M059J (cell line): ENCODE results near the gene SLC10A7. TPM values are rescaled to one million over a fixed set of nuclear protein-coding genes. Genes with fewer than 3 reads are reported as not detected.

Source experiments
- DNase-seq: peaks from one replicate; pipeline ENCODE4 v3.0.0-alpha.2; 2012; ENCODE audit warnings: low read depth
- total RNA-seq: library from RNA; depleted of rRNA; stranded (reverse); fragments of >200 nt; shearing (Covaris generic); gene quantifications from 2 replicates; pipeline ENCODE4 v1.2.3, GENCODE V29; 2014

SLC10A7 gene
- total RNA-seq, 1 experiment from 2014 or later = 10.3 TPM

DNA sequence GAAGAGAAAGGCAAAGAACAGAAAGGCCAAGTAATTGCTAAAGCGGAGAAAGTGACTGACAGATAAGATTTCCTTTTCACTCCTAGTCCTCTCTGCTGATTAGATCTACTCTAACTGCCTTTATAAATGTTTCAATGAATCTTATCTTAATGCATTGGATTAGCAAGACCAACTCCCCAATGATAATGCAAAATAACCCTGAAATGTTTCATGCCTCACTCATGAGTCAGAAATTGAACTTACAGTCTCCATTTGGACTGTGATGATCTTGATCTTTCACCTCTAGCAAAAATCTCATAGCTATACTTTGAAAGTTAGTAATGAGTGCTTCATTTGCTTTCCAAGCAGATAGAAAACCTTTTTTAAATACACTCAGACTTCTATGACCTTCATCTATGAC is 26.5 kb downstream of the SLC10A7 start:
- DNase-seq = peak; percentile 42

DNA sequence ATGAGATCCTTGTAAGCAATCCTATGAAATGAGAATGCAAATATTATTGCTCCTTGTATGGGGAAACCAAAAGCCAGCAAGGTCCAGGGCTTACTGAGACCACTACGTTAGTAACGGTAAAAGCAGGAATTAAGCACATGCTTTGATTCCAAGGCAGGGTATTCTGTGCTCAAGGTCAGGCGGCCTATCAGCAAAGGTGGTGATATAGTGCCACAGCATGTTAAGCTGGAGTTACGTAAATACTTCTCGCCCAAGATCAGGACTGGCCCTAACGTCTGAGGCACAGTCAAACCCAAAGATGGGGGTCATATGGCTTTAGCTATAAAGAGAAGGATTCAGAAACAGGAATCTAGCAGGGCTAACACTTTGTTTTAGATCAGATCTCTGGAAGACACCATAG is 27.6 kb downstream of the SLC10A7 start:
- no peak for DNase-seq

DNA sequence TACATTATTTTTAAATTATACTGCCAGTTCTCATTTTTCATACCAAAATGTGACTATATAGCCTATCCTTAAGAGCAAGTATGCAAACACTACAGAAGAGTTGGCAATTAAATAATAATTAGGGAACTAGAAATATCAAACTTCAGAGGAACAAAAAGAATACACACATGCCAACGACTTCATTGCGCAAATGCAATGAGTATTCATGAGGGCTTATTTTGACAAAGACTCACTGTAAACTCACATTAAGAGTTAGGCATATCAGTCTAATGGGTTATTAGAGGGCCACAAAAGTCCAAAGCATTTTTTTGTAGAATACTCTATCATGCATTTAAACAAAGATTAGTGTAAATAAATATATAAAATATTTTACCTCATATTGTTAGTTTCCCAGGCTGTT is 31.6 kb downstream of the SLC10A7 start:
- no peak for DNase-seq

DNA sequence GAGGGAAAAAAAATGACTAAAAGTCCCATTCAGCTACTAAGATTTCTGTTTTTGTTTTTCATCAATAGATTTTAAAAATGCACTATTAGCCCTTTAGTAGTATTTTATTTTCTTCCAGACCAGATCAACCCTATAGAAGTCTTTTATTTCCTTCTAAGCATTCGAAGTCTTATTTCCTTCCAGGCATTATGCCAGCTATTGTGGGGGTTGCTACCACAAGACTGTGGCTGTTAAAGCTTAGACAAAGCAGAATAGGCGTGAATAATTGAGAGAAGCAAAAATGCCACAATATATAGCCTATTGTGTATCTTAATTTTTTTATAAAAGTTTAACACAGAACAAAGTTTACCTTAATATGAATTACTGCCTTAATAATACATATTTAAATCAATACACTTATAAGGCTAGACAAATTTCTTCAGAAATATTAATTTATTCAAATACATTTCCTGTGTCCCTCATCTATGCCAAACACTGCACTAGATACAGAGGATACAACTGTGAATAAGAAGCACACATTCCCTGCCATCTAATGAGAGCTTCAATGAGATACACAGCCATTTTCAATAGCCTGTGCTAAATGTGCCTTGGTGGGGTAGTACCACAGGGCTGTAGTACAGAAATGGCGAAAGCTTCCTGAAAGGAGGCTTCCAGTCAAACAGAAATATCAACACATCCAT is 33.1 kb downstream of the SLC10A7 start:
- peak; percentile 35 for DNase-seq

DNA sequence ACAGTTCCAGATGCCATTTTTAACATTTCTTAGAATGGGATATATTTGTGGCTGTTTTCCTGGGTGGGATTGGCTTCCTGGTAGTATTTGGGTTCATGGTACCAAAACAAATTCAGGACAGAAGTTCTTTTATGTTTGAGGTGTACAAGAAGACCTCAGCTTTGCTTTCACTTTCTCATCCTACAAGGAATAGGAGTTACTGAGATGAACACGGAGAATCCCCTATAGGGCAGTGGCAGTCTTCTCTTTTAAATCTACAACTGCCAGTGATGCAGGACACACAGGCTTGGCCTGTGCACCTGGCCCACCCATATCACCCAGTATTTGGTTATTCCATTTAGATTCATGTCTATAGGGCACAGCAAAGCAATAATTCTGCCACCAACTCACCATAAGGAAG is 35.2 kb downstream of the SLC10A7 start:
- DNase-seq = no peak

DNA sequence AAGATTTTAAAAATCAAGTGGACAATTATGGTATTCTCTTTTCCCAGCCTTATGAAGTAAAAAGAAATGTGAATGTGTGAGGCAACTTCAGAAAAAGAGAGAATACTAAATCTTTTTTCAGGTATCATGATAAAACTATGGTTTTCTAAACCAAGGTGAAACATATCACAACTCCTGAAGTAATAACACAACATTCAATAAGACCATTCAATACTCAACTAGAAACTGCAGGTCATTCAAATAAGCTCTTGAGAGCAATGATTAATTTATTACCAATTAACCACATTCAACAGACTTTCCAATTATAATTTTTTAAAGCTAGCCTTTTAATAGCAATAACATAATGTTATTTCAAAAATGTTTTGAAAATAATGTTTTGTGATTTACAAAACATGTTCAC is 35.8 kb downstream of the SLC10A7 start:
- DNase-seq = no peak

DNA sequence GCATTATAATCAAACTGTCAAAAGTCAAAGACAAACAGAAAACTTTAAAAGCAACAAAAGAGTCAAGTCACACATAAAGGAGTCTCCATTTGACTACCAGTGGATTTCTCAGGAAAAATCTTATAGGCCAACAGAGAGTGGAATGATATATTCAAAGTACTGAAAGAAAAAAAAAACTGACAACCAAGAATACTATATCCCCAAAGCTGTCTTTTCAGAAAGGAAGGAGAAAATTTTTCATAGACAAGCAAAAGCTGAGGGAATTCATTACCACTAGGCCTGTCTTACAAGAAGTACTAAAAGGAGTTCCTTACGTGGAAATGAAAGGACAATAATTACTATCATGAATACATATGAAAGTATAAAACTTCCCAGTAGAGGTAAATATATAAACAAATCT is 39.0 kb downstream of the SLC10A7 start:
- no peak for DNase-seq

DNA sequence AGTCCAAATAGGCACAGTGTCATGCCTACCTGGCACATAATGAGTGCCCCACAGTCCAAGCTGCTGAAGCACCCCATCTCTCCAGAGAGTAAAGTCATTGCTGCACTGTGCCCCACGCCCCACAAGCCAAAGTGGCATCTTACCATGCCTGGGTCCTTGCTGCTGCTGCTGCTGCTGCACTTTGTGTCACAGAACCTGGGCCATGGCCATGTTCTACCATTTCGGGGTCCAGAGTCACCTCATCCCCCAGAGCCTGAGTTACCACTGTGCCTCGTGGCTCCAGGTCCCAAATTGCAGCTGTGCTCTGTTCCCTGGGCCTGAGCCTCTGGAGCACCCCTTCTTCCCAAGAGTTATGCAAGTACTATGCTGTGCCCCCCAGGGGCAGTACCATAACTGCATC is 40.5 kb downstream of the SLC10A7 start:
- DNase-seq = no peak

DNA sequence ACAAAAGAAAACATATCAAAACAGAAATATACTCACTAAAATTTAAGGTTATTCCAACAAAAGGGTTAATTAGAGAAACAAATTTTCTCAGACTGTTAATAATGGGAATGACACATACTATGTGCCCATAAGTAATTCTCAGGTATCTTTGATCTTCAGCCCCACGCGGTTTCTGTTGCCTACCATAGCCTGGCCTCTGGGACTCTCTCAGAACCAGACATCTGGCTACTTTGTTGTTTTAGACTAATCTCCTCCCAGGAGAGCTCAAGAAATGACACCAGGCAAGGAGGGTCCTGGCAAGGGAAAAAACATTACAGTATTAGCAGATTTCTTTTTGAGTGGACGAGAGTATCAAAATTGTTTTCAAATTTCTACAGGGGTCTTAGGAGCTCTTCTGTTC is 43.7 kb downstream of the SLC10A7 start:
- DNase-seq = no peak

DNA sequence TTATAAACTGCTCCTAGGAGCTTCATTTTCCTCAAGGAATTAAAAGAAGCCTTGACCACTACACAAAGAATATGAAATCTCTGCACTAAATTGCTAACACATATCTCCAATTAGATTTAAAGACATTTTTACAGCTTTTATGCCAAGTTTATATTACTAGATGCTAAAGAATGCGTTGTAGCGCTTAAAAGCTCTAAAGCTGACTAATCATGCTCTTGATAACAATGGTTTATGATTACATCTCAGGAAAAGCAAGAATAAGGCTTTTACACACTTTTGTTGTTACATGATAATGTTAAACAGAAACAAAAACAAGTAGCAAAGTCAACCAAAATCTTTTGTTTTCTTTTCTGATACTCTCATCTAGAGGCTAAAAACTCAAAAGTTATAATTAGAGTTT is 44.7 kb downstream of the SLC10A7 start:
- DNase-seq = peak; percentile 5

DNA sequence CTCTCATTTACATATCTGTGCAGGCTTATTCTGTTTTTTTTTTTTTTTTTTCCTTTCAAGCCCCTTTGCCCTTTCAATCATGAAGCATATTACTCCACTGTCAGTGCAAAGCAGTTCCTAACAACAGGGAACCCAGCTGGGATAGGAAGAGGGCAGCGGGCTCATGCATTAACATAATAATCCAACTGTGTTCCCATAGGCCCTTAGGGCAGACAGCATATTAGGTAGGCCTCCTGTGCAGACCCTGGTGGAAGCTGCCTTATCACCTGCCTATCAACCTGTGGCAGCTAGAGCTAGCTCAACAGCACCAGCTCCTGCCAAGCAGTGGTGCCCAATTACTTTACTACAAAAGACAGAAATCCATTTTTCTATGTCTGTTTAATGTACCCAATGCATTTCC is 49.3 kb downstream of the SLC10A7 start:
- no peak for DNase-seq

DNA sequence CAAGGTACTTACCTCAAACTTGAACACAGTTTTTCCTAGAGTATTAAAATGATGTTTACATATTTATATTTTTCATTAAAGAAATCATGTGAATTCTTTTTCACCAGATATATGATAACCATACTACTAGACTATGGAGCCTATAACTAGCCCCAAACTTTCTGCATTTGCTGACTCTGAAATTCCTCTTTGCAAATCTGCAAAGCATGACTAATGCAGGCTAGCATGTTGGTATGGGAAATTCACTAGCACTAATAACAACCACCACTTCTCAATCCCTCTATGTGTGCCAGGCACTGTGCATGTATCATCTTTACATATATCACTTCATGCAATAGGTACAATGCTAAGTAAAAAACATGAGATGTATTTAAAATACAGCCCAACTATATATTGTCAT is 51.1 kb downstream of the SLC10A7 start:
- DNase-seq = no peak

DNA sequence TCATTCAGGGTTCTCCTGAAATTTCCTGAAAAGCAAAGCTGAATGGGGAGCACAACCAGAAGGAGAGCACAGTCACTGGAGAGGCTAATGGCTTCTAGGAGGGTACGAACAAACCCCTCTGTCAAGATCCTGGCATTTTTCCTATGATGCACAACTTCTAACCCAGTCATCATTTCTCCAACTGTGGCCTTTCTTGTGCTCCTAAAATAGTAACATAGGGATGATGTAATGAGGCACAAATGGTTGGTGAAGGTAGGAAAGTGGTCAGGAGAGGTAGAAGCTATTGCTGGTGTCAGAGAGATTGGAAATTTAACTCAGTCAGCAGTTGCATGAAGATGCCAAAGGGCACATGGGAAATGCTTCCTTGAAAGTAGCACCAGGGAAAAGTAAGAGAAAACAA is 52.7 kb downstream of the SLC10A7 start:
- no peak for DNase-seq

DNA sequence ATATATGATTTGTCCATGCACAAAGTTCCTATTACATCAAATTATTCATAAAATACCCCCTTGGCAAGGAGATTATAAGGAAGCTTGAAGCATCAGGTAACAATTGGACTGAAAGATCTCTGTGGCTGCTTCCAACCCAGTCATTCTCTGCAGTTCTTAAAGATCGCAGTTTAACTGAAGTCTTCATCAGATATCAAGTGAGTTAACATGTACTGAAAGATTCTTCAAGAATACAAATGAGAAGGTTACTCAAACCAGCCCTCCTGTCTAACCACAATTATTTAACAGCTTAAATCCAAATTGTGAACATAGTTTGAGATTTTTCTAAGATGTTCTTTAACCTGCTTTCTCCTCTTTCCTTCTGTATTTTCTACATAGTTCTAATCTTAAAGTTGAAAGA is 56.1 kb downstream of the SLC10A7 start:
- no peak for DNase-seq

DNA sequence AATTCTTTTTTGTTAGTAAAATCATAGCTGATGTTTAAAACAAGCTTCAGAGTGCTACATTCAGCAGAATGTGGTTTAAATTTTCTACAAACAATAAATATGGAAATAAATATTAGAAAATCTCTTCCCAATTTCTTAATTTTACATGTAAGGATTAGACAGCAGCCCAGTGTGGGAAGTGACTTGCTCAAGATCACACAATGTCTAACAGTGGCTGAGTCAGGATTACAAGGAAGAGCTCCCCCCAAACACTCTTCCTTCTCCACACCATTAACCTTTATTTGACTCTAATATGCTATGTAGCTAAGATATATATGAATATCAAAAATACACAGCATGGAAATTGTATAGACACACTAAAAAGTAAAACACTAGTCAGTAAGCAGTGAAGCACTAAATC is 59.5 kb downstream of the SLC10A7 start:
- no peak for DNase-seq

DNA sequence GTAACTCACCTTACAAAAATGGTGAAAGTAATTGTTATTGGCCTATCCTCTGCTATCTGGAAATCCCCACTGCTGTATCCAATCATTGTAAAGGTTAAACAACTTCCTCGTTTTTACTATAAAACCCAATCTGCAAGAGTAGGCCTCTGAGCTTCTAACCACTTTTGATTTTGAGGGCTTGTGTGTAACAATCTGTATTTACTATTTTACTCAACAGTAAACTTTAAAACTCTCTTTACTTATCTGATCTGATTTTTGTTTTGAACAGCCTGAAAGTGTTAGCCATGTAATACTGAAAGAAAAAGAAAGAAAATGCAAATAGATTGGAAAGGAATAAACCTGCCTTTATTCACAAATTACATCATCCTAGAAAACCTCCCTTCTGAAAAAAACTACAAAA is 63.1 kb downstream of the SLC10A7 start:
- DNase-seq = no peak

DNA sequence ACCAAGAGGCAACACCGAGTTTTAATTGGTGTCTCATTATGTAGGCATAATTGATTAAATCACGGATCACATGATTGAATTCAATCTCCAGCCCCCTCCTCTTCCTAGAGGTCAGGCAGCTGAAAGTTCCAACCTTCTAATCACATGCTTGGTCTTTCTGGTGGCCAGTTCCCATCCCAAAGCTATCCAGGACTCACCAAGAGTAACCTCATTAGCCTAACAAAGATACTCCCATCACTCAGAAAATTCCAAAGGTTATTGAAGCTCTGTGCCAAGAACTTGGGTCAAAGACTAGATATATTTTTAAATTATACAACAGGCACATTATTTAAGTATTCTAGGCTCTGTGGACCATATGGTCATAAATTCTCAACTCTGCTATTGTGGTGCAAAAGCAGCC is 65.1 kb downstream of the SLC10A7 start:
- DNase-seq = no peak

DNA sequence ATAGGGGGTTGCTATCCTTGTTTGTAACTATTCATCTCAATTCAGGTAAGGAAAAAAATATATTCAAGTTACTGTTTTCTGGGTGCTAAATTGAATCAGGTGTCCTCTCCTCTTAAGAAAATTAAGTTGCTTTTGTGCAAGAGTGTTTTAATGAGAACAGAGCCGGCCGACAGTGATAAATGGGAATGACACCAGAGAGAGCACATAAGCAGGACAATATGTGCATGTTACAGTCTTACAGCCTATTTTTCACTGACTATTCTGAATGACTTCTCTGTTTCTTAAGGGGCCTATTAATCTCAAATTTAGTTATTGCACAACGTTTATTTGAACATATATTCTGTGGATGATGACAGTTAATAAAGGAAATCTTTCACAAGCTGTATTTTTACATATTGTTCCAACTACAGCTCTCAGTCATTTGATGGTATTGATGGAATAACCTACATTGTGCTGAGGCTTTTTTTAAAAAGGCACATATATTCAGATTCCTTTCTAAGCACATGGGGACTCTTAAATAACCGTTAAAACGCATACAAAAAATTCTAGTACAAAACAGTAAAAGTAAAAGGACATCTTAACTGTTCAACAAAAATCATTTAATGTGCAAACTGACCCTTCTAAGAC is 68.4 kb downstream of the SLC10A7 start:
- DNase-seq = no peak

DNA sequence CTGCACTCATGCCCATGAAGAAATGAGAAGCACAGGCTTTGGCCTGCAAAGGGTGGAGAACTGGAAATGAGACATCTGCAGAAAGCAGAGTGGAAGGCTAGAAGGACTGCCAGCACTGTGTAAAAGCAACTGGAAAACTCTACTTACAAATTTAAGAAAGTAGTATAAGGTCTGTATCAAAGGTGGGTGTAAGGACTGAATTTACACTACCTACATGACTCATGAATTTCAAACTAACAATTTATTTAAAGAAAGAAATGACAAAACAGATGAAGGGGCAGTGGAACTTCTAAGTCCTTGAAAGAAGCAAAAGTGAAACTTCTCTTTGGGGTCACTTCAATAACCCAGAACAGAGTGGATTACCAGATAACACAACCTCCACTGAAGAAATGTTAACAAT is 71.2 kb downstream of the SLC10A7 start:
- peak; percentile 9 for DNase-seq

DNA sequence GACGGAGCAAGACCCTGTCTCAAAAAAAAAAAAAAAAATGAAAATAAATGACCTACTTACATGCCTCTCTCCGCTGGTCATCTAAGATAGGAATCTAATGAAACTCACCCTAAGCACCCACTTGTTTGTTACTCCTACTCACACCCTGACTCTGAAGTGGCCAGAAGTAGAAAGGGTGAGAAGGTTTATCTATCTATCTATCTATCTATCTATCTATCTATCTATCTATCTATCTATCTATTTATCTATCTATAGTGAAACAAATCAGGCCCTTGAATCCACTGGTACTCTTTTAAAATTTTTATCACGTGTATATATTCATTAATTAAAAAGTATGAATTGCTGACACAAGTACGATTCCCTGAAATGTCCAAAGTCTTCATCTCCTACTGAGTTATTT is 75.2 kb downstream of the SLC10A7 start:
- DNase-seq = no peak

DNA sequence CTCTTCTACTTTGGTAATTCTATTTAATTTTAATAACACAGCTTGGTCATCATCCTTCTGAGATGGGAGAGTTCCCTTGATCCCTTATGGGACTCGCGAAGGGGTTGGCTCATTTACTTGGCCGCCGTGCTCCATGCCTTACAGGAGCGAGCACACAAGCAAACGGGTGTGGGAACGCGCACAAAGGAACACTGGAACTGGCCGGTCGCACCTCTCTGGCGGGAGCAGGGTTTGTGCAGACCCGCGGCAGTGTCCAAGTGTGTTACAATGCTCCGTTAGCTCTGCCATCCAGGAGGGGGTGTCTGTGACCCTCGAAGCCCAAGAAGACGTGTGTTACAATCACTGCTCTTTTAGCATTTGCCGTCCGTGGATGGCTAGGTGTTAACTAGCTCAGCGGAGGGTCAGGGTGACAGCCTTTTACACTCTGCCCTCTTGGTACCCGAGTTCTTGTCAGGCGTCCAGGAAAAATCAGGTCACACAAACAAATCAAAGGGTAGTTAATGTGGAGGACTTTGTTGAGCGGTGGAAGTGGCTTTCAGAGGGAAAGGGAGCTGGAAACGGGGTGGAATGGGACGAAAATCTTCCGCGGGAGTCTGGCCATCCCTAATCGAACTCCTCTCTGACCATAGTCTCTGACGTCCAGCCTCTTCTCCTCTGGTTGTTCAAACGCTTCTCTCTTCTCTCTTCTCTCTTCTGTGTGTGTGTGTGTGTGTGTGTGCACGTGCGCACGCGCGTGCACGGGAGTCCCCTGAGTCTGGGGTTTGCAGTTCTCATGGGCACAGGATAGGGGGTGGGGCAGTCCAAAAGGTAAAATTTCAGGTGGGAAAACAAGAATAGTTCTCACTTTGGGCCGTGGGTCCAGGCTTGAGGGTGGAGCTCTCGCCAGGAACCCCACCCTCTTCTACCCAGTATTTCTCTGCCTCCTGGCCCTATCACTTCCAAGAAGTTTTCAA is 76.3 kb downstream of the SLC10A7 start:
- DNase-seq = no peak

DNA sequence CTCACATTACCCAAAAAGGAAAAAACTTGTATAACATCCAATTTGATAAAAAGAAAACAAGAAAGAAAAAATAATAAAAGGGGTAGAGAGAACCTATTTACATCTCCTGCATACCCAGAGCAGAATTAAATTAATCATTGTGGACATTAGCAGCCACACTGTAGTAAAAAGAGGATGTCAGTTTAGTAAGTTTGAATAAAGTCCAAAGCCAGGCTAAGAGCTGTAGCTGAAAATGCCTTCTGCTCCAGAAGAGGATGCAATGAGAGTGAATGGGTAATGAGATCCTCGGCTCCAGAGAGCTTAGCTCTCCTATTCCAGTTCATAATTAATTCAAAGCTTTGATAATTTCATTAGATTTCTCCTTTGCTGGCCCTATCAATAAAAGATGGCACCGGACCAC is 78.2 kb downstream of the SLC10A7 start:
- DNase-seq = no peak

DNA sequence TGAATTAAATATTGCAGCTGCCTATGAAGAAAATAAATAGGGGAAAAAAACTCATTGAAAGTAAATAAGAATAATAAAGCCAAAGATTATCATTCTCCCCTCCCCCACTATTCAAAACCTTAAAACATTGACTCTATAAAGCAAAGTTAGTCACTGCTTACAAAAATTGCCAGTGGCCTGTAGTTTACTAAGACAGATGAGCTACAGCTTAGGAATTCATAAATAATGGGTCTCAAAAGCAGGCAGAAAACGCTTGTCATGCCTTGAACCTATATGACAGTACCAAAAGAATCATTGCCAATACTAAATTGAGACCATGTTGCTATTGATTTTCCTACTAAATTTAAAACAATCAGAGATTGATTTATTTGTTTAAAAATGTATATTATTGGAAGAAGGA is 78.9 kb downstream of the SLC10A7 start:
- peak; percentile 71 for DNase-seq
